DMS 273 (cell line): ENCODE data around the gene PTPRE.

Experiments used
- DNase-seq: peaks from one replicate; lab custom pipeline; 2025; ENCODE audit not compliant: unreplicated experiment; lab: John Stamatoyannopoulos, UW

Gene PTPRE

GRCh38 chr10:127997271-127997670 lies 90.4 kb downstream of the PTPRE start:
- DNase-seq, result no peak

GRCh38 chr10:127997937-127998336 lies 91.0 kb downstream of the PTPRE start:
- DNase-seq, result no peak

- no peak for DNase-seq
Measured at GRCh38 chr10:127998501-127999144, 91.7 kb downstream of the PTPRE start.

GRCh38 chr10:127999297-128000129 lies 92.6 kb downstream of the PTPRE start:
- DNase-seq, result peak; percentile 3

- no peak for DNase-seq
Measured at GRCh38 chr10:128000471-128001362, 93.8 kb downstream of the PTPRE start.

- no peak for DNase-seq
Measured at GRCh38 chr10:128001363-128001745, 94.5 kb downstream of the PTPRE start.

- DNase-seq, result no peak
Measured at GRCh38 chr10:128001849-128002248, 94.9 kb downstream of the PTPRE start.

- no peak for DNase-seq
Measured at GRCh38 chr10:128003521-128003920, 96.6 kb downstream of the PTPRE start.

- DNase-seq, result no peak
Measured at GRCh38 chr10:128005858-128006257, 99.0 kb downstream of the PTPRE start.

- no peak for DNase-seq
Measured at GRCh38 chr10:128007056-128007455, 100.2 kb downstream of the PTPRE start.

GRCh38 chr10:128007971-128008370 lies 101.1 kb downstream of the PTPRE start:
- DNase-seq, result no peak

- DNase-seq, result no peak
Measured at GRCh38 chr10:128008521-128009250, 101.8 kb downstream of the PTPRE start.

GRCh38 chr10:128009372-128010126 lies 102.6 kb downstream of the PTPRE start:
- no peak for DNase-seq

GRCh38 chr10:128011059-128011979 lies 104.4 kb downstream of the PTPRE start:
- DNase-seq, result peak; percentile 80

GRCh38 chr10:128013626-128014025 lies 106.7 kb downstream of the PTPRE start:
- DNase-seq, result no peak

- no peak for DNase-seq
Measured at GRCh38 chr10:128014236-128014635, 107.3 kb downstream of the PTPRE start.

- no peak for DNase-seq
Measured at GRCh38 chr10:128016423-128017060, 109.6 kb downstream of the PTPRE start.

GRCh38 chr10:128017822-128018221 lies 110.9 kb downstream of the PTPRE start:
- no peak for DNase-seq

- no peak for DNase-seq
Measured at GRCh38 chr10:128018236-128018635, 111.3 kb downstream of the PTPRE start.
